Gastroesophageal sphincter (tissue), 3 donors: ENCODE measurements around the gene CDHR5.

Source experiments
- EP300 ChIP-seq: sonication (generic); formaldehyde crosslinking; IDR thresholded peaks from one replicate; pipeline ENCODE4 v1.6.1; 2017; ENCODE audit warnings: antibody characterized with exemption, mild to moderate bottlenecking
- POLR2A ChIP-seq, 2 donors: fragments of 450-650 bp; IDR thresholded peaks; one replicate each; pipeline ENCODE4 v1.6.1; 2017; ENCODE audit warnings: antibody characterized with exemption in 2 of 2, mild to moderate bottlenecking in 2 of 2, moderate library complexity in 1 of 2
- POLR2AphosphoS5 ChIP-seq: sonication (generic); formaldehyde crosslinking; IDR thresholded peaks from one replicate; pipeline ENCODE4 v1.6.1; 2017; ENCODE audit warnings: antibody characterized with exemption
- TF ChIP-seq, protein P1 (sequence below), 4 experiments: fragments of 200-600 bp in 2 of 4; fragments of 450-650 bp in 2 of 4; sonication (generic) in 1 of 4; IDR thresholded peaks; one replicate each; pipeline ENCODE4 v1.5.1; 2017 to 2019; ENCODE audit warnings: antibody characterized with exemption in 4 of 4, mild to moderate bottlenecking in 2 of 4, moderate library complexity in 2 of 4

DNA sequence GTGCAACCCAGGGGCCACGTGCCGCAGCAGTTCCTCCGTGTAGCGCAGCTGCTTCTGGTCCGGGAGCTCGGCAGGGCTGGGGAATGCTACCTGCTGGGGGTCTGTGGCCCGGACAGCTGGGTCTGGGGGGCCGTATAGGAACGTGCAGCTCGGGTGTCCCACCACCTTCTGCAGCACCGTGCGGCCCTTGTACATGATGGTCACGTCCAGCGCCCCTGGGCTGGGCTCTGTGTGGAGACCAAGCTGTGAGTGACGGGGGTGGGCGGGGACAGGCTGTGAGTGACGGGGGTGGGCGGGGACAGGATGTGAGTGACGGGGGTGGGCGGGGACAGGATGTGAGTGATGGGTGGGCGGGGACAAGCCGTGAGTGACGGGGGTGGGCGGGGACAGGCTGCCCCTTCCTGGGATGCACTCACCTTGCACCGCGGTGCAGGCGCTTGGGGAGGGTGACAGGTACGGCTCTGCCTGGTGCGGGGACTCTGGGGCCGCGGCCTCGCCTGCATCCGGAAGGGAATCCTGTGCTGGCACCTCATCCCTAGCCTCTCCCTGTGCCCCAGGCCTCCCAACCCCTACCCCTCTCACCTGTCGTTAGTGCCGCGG is 11.3 kb downstream of the CDHR5 start:
- TF ChIP-seq, protein P1, sequence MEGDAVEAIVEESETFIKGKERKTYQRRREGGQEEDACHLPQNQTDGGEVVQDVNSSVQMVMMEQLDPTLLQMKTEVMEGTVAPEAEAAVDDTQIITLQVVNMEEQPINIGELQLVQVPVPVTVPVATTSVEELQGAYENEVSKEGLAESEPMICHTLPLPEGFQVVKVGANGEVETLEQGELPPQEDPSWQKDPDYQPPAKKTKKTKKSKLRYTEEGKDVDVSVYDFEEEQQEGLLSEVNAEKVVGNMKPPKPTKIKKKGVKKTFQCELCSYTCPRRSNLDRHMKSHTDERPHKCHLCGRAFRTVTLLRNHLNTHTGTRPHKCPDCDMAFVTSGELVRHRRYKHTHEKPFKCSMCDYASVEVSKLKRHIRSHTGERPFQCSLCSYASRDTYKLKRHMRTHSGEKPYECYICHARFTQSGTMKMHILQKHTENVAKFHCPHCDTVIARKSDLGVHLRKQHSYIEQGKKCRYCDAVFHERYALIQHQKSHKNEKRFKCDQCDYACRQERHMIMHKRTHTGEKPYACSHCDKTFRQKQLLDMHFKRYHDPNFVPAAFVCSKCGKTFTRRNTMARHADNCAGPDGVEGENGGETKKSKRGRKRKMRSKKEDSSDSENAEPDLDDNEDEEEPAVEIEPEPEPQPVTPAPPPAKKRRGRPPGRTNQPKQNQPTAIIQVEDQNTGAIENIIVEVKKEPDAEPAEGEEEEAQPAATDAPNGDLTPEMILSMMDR (IDR thresholded peaks at IDR 0.05), result no peak
- TF ChIP-seq POLR2A (IDR thresholded peaks at IDR 0.05) (no peak), EP300 (no peak), POLR2AphosphoS5 (no peak)
